ENCODE data around the gene IBTK. TPM values are rescaled to one million over a fixed set of nuclear protein-coding genes. Genes with fewer than 3 reads are reported as not detected.
"Not testable (repeated sequence)": the region's sequence is repeated elsewhere in the genome, so short reads cannot be mapped to it uniquely, and the experiment has no call there.

IBTK gene
- total and polyA plus RNA-seq, 2 of the 8 experiments (the other 6 are each of a cell fraction or from before 2014, with no cell fraction given), result 4.6 to 24.2 TPM

- no peak for TF ChIP-seq PHF8 (conservative IDR thresholded peaks at IDR 0.05; ENCODE audit: low read depth, low read length)
Measured at GRCh38 chr6:82129797-82130196, 117.7 kb downstream of the IBTK start (continued).

- H3K27ac ChIP-seq (ENCODE audit: low read depth, low read length); H3K27me3 ChIP-seq (replicated peaks in 1 of 4; ENCODE audit: control insufficient read depth in 3 of 4, extremely low read depth in 1 of 4, insufficient read depth in 3 of 4, low read length in 3 of 4); H3K4me1 ChIP-seq (replicated peaks in 1 of 4; ENCODE audit: control insufficient read depth in 3 of 4, insufficient read depth in 4 of 4, low read length in 3 of 4); H3K79me1 ChIP-seq (ENCODE audit: low read depth, low read length); H3K4ac ChIP-seq (replicated peaks; ENCODE audit: insufficient read length, low read depth, low read length); H2BK15ac ChIP-seq (ENCODE audit: low read length); H2AFZ ChIP-seq (ENCODE audit: low read length); H3K4me2 ChIP-seq (ENCODE audit: insufficient read depth in 1 of 2, low read depth in 2 of 2, low read length in 2 of 2); H3K9ac ChIP-seq (replicated peaks in 1 of 4; ENCODE audit: extremely low read depth in 1 of 4, low read depth in 3 of 4, low read length in 3 of 4); H3K14ac ChIP-seq (ENCODE audit: insufficient read length); H3K23ac ChIP-seq (ENCODE audit: insufficient read length); H2BK120ac ChIP-seq (replicated peaks; ENCODE audit: low read depth, low read length); H4K20me1 ChIP-seq (replicated peaks in 1 of 2; ENCODE audit: control insufficient read depth in 1 of 2, insufficient read depth in 2 of 2, low read length in 2 of 2); H3K4me3 ChIP-seq (ENCODE audit: extremely low read depth in 1 of 4, insufficient read depth in 2 of 4, low read depth in 3 of 4, low read length in 4 of 4); H3K36me3 ChIP-seq (ENCODE audit: control insufficient read depth in 2 of 4, insufficient read depth in 4 of 4, low read length in 3 of 4); DNase-seq (ENCODE audit: low read depth in 1 of 2, low spot score in 2 of 2); POLR2A ChIA-PET (ENCODE audit: partially characterized antibody); H4K8ac ChIP-seq (ENCODE audit: extremely low read depth, insufficient read depth, low read length); H2BK5ac ChIP-seq (ENCODE audit: low read depth, low read length); H2BK12ac ChIP-seq (ENCODE audit: low read depth, low read length); H3K79me2 ChIP-seq (ENCODE audit: control insufficient read depth in 1 of 2, insufficient read depth in 2 of 2, low read length in 2 of 2); H3K9me3 ChIP-seq (ENCODE audit: insufficient read depth in 2 of 2, low read depth in 1 of 2, low read length in 1 of 2); FAIRE-seq; H4K91ac ChIP-seq (replicated peaks; ENCODE audit: insufficient read length, low read length); H2AK5ac ChIP-seq (ENCODE audit: low read depth, low read length); H3K23me2 ChIP-seq (ENCODE audit: low read depth, low read length); H2BK20ac ChIP-seq (ENCODE audit: low read length); H3K56ac ChIP-seq (replicated peaks; ENCODE audit: insufficient read length, low read depth, low read length); H3K18ac ChIP-seq (ENCODE audit: extremely low read depth, low read length); CTCF ChIA-PET (ENCODE audit: partially characterized antibody); H4K5ac ChIP-seq (ENCODE audit: insufficient read length, low read depth, low read length): not testable (repeated sequence)
- 89% methylated on average over 9 of the region's 9 CpGs; no CpG with 5 or more reads in 1 of the 2 experiments for WGBS, 2 experiments (ENCODE audit: extremely low coverage in 1 of 2, insufficient coverage in 1 of 2, insufficient read length in 1 of 2, insufficient replicate concordance in 2 of 2, low coverage in 1 of 2, low lambda C conversion rate in 2 of 2, missing lambda C conversion rate in 1 of 2)
Measured at GRCh38 chr6:82128973-82129372, 118.6 kb downstream of the IBTK start.

Data from H1 (cell line).